ENCODE results near the gene BTN1A1. TPM values are rescaled to one million over a fixed set of nuclear protein-coding genes. Genes with fewer than 3 reads are reported as not detected.

The BTN1A1 gene
- total RNA-seq, 2 donors from 2014 or later = 0.23 TPM; not detected in 1

- intact Hi-C loops (cut with DNase I) = no loop called here
- Histone ChIP-seq H3K9me3 (no peaks in the 10 kb centered on the region), H3K27me3 (replicated peaks; ENCODE audit: insufficient read depth) (no peaks in the 10 kb centered on the region), H3K4me3 (no peak overlapping the region), H3K27ac (no peak overlapping the region), H3K4me1 (replicated peaks) (no peaks in the 10 kb centered on the region), H3K36me3 (no peaks in the 10 kb centered on the region)
- no peak for DNase-seq (ENCODE audit: low spot score)
- TF ChIP-seq POLR2A (IDR thresholded peaks at IDR 0.05) = no peak
- no peak for TF ChIP-seq CTCF (IDR thresholded peaks at IDR 0.05)
- no peak for TF ChIP-seq POLR2AphosphoS5 (IDR thresholded peaks at IDR 0.05)
- 86% methylated on average over 5 of the region's 5 CpGs for WGBS
These were observed 13.7 kb upstream of the BTN1A1 start for GRCh38 chr6:26486358-26486757.

- Histone ChIP-seq H3K4me1 (replicated peaks) (no peaks in the 10 kb centered on the region), H3K9me3 (no peaks in the 10 kb centered on the region), H3K4me3 (no peak overlapping the region), H3K27ac (no peak overlapping the region), H3K36me3 (no peaks in the 10 kb centered on the region), H3K27me3 (replicated peaks; ENCODE audit: insufficient read depth) (no peaks in the 10 kb centered on the region)
- 93% methylated on average over 1 of the region's 1 CpG for WGBS
- intact Hi-C loops (cut with DNase I) = no loop called here
- TF ChIP-seq POLR2A (IDR thresholded peaks at IDR 0.05) = no peak
- no peak for TF ChIP-seq POLR2AphosphoS5 (IDR thresholded peaks at IDR 0.05)
- no peak for TF ChIP-seq CTCF (IDR thresholded peaks at IDR 0.05)
- no peak for DNase-seq (ENCODE audit: low spot score)
These were observed 12.6 kb upstream of the BTN1A1 start for GRCh38 chr6:26487466-26487865.

DNA sequence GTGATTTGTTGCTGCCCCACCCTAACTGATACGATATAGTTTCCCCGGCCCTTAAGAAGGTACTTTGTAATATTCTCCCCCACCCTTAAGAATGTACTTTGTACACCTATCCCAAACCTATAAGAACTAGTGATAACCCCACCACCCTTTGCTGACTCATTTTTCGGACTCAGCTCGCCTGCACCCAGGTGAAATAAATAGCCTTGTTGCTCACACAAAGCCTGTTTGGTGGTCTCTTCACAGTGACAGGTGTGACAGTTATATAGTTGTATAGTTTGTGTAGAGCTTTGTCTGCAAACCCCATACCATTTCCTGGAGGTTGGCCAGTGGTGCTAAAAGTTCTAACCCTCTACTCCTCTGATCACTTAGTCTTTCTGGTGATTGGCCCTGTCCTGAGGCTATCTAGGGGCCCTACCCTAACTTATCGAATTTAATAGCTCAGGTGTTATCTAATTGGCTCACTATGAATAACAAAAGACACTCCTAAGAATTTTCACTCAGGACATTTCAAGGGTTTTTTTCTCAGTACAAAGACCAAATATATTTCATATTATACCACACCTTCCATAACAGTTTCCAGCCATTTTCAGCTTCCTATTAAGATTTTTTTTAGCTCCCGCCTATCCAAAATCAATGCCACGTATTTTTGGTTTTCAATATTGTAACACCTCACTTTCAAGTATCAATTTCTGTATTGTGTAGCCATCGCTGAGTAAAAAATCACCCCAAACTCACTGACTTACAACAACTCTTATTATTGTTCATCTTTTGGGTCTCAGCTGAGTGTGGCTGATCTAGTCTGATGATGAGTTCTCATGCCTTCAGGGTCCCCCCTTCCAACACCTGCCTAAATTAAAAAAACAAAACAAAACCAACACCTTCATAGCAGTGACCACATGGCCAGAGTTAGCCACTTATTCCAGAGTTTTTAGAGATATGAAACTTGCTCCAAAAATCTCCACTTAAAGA, 9.8 kb upstream of the BTN1A1 start:
- H3K36me3 ChIP-seq = no peaks in the 10 kb centered on the region
- intact Hi-C loops (cut with DNase I) = no loop called here
- H3K27ac ChIP-seq = no peak overlapping the region
- H3K4me3 ChIP-seq = no peak overlapping the region
- 81% methylated on average over 8 of the region's 8 CpGs for WGBS
- TF ChIP-seq CTCF (IDR thresholded peaks at IDR 0.05) (no peak), POLR2AphosphoS5 (IDR thresholded peaks at IDR 0.05) (no peak), POLR2A (IDR thresholded peaks at IDR 0.05) (no peak)
- H3K9me3 ChIP-seq = no peaks in the 10 kb centered on the region
- no peaks in the 10 kb centered on the region for H3K27me3 ChIP-seq (replicated peaks; ENCODE audit: insufficient read depth)
- no peak for DNase-seq (ENCODE audit: low spot score)
- H3K4me1 ChIP-seq (replicated peaks) = no peaks in the 10 kb centered on the region

GRCh38 chr6:26491604-26492003, 8.5 kb upstream of the BTN1A1 start:
- TF ChIP-seq POLR2A (IDR thresholded peaks at IDR 0.05) = no peak
- no peak for TF ChIP-seq CTCF (IDR thresholded peaks at IDR 0.05)
- no peak for TF ChIP-seq POLR2AphosphoS5 (IDR thresholded peaks at IDR 0.05)
- no peak overlapping the region for H3K27ac ChIP-seq
- H3K27me3 ChIP-seq (replicated peaks; ENCODE audit: insufficient read depth) = no peaks in the 10 kb centered on the region
- no peaks in the 10 kb centered on the region for H3K9me3 ChIP-seq
- H3K4me3 ChIP-seq = no peak overlapping the region
- no peaks in the 10 kb centered on the region for H3K36me3 ChIP-seq
- intact Hi-C loops (cut with DNase I) = no loop called here
- H3K4me1 ChIP-seq (replicated peaks) = no peaks in the 10 kb centered on the region
- no peak for DNase-seq (ENCODE audit: low spot score)
- WGBS = 73% methylated on average over 5 of the region's 5 CpGs

GRCh38 chr6:26493258-26493657, 6.8 kb upstream of the BTN1A1 start:
- no peaks in the 10 kb centered on the region for H3K9me3 ChIP-seq
- H3K36me3 ChIP-seq = no peaks in the 10 kb centered on the region
- TF ChIP-seq POLR2AphosphoS5 (IDR thresholded peaks at IDR 0.05) = no peak
- no peak for TF ChIP-seq CTCF (IDR thresholded peaks at IDR 0.05)
- TF ChIP-seq POLR2A (IDR thresholded peaks at IDR 0.05) = no peak
- no peak overlapping the region for H3K4me3 ChIP-seq
- 65% methylated on average over 2 of the region's 2 CpGs for WGBS
- H3K27me3 ChIP-seq (replicated peaks; ENCODE audit: insufficient read depth) = no peaks in the 10 kb centered on the region
- H3K4me1 ChIP-seq (replicated peaks) = no peaks in the 10 kb centered on the region
- no peak for DNase-seq (ENCODE audit: low spot score)
- intact Hi-C loops (cut with DNase I) = no loop called here
- H3K27ac ChIP-seq = no peak overlapping the region

Measured in prostate gland (tissue), 2 donors.